ENCODE measurements around the gene SLC44A1.
A peak's percentile ranks its signal among the peaks of the same experiment; 100 is the strongest.

The SLC44A1 gene

GRCh38 chr9:105316703-105317102, 72.3 kb downstream of the SLC44A1 start:
- TF ChIP-seq ZFX (IDR thresholded peaks at IDR 0.05; ENCODE audit: borderline replicate concordance), result no peak
- no peak for TF ChIP-seq CTCF (IDR thresholded peaks at IDR 0.05)
- no peak overlapping the region for H3K27ac ChIP-seq

- TF ChIP-seq ZFX (IDR thresholded peaks at IDR 0.05; ENCODE audit: borderline replicate concordance) (no peak), CTCF (IDR thresholded peaks at IDR 0.05) (no peak)
- H3K27ac ChIP-seq, result peak overlapping the region; percentile 72
These were observed 74.3 kb downstream of the SLC44A1 start for GRCh38 chr9:105318729-105319191.

DNA sequence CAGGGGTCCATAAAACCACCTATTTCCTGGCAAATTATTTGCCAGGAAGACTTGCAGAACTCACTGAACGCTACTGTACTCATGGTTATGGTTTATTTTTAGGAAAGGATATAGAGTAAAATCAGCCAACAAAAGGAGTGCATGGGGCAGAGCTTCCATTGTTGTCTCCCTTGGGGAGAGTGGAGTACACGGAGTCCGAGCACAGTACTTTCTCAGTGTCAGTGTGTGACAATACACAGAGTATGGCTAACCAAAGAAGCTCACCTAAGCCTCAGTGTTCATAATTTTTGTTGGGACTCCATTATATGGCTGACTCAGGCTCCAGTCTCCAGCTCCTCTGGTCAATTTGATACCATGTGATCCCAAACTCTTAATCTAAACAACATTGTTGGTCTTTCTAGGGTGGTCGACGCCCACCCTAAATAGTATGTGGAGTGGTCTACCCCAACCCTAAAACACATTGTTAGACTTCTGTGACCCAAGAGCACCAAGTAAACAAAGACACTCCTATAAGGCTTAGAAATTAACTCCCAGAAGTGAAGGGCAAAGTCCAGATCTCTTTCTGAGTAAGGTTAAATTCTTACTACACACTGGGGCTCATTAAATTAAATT, 74.9 kb downstream of the SLC44A1 start:
- TF ChIP-seq ZFX (IDR thresholded peaks at IDR 0.05; ENCODE audit: borderline replicate concordance), result no peak
- no peak for TF ChIP-seq CTCF (IDR thresholded peaks at IDR 0.05)
- peak overlapping the region; percentile 72 for H3K27ac ChIP-seq

- TF ChIP-seq CTCF (IDR thresholded peaks at IDR 0.05) (no peak), ZFX (IDR thresholded peaks at IDR 0.05; ENCODE audit: borderline replicate concordance) (no peak)
- no peak overlapping the region for H3K27ac ChIP-seq
These were observed 76.1 kb downstream of the SLC44A1 start for GRCh38 chr9:105320568-105320967.

DNA sequence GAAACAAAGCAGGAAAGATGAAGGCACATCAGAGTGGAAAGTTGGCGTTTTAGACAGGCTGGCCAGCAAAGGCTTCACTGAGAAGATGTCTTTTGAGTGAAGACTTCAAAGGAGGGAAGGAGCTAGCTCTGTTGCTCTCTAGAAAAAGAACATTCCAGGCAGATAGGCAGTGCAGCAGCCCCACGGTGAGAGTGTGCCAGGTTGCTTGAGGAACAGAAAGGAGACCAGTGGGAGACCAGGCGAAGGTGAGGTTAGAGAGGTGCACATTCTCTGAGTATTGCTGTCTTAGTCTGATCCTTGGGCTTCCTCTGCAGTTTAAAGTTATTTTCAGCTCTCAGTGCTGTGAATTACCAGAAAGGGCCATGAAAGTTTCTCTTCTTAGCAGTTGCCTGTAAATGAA, 83.8 kb downstream of the SLC44A1 start:
- no peak overlapping the region for H3K27ac ChIP-seq
- TF ChIP-seq CTCF (IDR thresholded peaks at IDR 0.05) (no peak), ZFX (IDR thresholded peaks at IDR 0.05; ENCODE audit: borderline replicate concordance) (no peak)

DNA sequence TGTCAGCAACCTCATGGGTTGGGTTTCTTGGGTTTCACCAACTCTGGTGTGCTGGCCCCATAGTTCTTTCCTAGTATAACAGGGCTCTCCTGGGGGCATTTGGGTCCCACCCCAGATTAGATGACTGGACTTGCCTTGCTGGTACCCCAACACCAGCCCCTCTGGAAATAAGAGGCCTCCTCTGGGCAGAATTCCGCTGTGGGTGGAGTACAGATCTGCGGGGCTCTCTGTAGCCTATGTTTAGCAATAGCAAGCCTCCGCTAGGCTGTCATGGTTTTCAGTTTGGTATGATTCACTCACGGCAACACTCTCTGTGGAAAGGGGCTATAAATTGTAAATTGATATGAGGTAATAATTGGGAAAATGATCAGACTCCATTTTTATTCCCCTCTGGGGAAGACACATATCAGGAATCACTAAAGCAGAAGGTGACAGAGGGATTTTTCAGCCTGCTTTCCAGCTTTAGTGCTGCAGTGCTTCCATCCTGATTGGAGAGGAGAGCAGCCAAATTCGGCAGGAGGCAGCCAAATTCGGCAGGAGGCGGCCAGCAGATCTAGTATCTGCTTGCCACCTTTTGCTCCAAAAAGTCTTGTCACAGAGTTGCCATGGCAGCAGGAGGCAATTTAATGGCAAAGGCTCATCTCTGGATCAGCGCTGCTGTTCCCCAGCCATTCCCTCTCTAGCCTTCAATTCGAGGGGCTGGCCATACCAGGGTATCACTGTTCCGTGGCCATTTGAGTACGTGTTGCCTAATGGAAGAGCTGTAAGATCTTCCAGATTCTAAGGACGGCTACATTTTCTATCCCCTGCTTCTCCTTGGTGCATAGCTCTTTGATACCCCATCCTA, 84.6 kb downstream of the SLC44A1 start:
- TF ChIP-seq CTCF (IDR thresholded peaks at IDR 0.05) (no peak), ZFX (IDR thresholded peaks at IDR 0.05; ENCODE audit: borderline replicate concordance) (no peak)
- H3K27ac ChIP-seq, result no peak overlapping the region

DNA sequence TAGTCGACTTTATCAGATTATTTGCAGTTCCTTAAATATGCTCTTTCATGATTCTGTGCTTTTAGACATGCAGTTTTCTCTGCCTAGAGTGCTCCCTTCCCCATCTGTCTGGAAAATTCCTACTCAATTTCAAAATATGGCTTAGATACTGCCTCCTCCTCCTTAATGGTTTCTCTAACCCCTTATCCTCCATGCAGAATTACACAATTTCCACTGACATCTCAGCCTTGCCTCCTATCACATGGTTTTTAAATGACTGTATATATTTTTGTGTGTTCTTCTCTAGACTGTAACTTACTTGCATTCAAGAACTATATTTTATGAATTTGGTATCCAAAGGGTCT, 85.2 kb downstream of the SLC44A1 start:
- H3K27ac ChIP-seq, result no peak overlapping the region

More for the DNA sequence above, 85.2 kb downstream of the SLC44A1 start:
- TF ChIP-seq CTCF (IDR thresholded peaks at IDR 0.05) (no peak), ZFX (IDR thresholded peaks at IDR 0.05; ENCODE audit: borderline replicate concordance) (no peak)
